ENCODE measurements around the gene ITSN1.
"Not testable (repeated sequence)": the region's sequence is repeated elsewhere in the genome, so short reads cannot be mapped to it uniquely, and the experiment has no call there.

ITSN1 gene

GRCh38 chr21:33642027-33642895 is at the start of gene ITSN1:
TSS of gene ITSN1 (plus strand) at chr21:33642501. CDS start at chr21:33718829, 76,328 bp downstream.
- Histone ChIP-seq H3K27ac (ENCODE audit: low read length) (peak within 1 kb of the TSS; percentile 90), H3K9ac (ENCODE audit: low read length in 2 of 2) (peak within 1 kb of the TSS; percentile 92 to 96), H3K4me3 (ENCODE audit: low read length in 2 of 2) (peak within 1 kb of the TSS; percentile 95 to 98), H3K36me3 (ENCODE audit: control insufficient read depth in 2 of 2, insufficient read depth in 2 of 2, low read length in 2 of 2) (no peaks in the 10 kb centered on the region), H3K27me3 (ENCODE audit: control insufficient read depth in 1 of 2, insufficient read depth in 2 of 2, low read length in 2 of 2) (no peaks in the 10 kb centered on the region), H3K4me1 (ENCODE audit: control insufficient read depth, insufficient read depth, low read length) (peaks cover 20% of the 10 kb centered on the region), H3K9me3 (ENCODE audit: control insufficient read depth in 2 of 2, low read length in 2 of 2) (no peaks in the 10 kb centered on the region)

- Histone ChIP-seq H3K9ac (ENCODE audit: low read length in 2 of 2) (no peak overlapping the region), H3K36me3 (ENCODE audit: control insufficient read depth in 2 of 2, insufficient read depth in 2 of 2, low read length in 2 of 2) (peaks cover 29 to 36% of the 10 kb centered on the region in 2 donors), H3K4me3 (ENCODE audit: low read length in 2 of 2) (no peak overlapping the region), H3K9me3 (ENCODE audit: control insufficient read depth in 2 of 2, low read length in 2 of 2) (no peaks in the 10 kb centered on the region), H3K27ac (ENCODE audit: low read length) (no peak overlapping the region), H3K4me1 (ENCODE audit: control insufficient read depth, insufficient read depth, low read length) (no peaks in the 10 kb centered on the region), H3K27me3 (ENCODE audit: control insufficient read depth in 1 of 2, insufficient read depth in 2 of 2, low read length in 2 of 2) (no peaks in the 10 kb centered on the region)
These were observed 44.2 kb upstream of the ITSN1 start for GRCh38 chr21:33598051-33598450.

DNA sequence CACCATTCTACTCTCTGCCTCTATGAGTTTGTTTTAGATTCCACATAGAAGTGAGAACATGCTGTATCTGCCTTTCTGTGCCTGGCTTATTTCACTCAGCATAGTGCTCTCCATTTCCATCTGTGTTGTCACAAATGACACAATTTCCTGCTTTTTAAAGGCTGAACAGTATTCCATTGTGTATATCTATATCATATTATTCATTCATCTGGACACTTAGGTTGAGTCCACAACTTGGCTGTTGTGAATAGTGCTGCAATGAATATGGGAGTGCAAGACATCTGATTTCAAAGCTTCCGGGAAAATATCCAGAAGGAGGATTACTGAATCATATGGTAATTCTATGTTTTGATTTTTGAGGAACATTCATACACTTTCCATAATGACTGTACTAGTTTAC is 33.7 kb upstream of the ITSN1 start:
- no peak overlapping the region for H3K4me3 ChIP-seq (ENCODE audit: low read length in 2 of 2)
- H3K27ac ChIP-seq (ENCODE audit: low read length) = no peak overlapping the region
- H3K9me3 ChIP-seq (ENCODE audit: control insufficient read depth in 2 of 2, low read length in 2 of 2) = no peaks in the 10 kb centered on the region
- H3K36me3 ChIP-seq (ENCODE audit: control insufficient read depth in 2 of 2, insufficient read depth in 2 of 2, low read length in 2 of 2) = peaks cover 11 to 15% of the 10 kb centered on the region in 2 donors
- no peaks in the 10 kb centered on the region for H3K4me1 ChIP-seq (ENCODE audit: control insufficient read depth, insufficient read depth, low read length)
- no peaks in the 10 kb centered on the region for H3K27me3 ChIP-seq (ENCODE audit: control insufficient read depth in 1 of 2, insufficient read depth in 2 of 2, low read length in 2 of 2)
- H3K9ac ChIP-seq (ENCODE audit: low read length in 2 of 2) = no peak overlapping the region

GRCh38 chr21:33611006-33611744 is 31.1 kb upstream of the ITSN1 start:
- H3K9me3 ChIP-seq (ENCODE audit: control insufficient read depth in 2 of 2, low read length in 2 of 2) = no peaks in the 10 kb centered on the region
- no peaks in the 10 kb centered on the region for H3K27me3 ChIP-seq (ENCODE audit: control insufficient read depth in 1 of 2, insufficient read depth in 2 of 2, low read length in 2 of 2)
- H3K4me3 ChIP-seq (ENCODE audit: low read length in 2 of 2) = no peak overlapping the region
- H3K36me3 ChIP-seq (ENCODE audit: control insufficient read depth in 2 of 2, insufficient read depth in 2 of 2, low read length in 2 of 2) = peaks cover 12 to 14% of the 10 kb centered on the region in 2 donors
- no peaks in the 10 kb centered on the region for H3K4me1 ChIP-seq (ENCODE audit: control insufficient read depth, insufficient read depth, low read length)
- H3K9ac ChIP-seq (ENCODE audit: low read length in 2 of 2) = no peak overlapping the region
- no peak overlapping the region for H3K27ac ChIP-seq (ENCODE audit: low read length)

DNA sequence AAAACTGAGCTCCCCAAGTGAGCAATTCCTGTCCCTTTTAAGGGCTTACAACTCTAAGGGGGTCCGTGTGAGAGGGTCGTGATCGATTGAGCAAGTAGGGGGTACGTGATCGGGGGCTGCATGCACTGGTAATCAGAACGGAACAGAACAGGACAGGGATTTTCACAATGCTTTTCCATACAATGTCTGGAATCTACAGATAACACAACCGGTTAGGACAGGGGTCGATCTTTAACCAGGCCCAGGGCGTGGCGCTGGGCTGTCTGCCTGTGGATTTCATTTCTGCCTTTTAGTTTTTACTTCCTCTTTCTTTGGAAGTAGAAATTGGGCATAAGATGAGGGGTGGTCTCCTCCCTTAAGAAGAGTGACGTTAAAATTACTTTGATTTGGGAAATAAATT is 24.7 kb upstream of the ITSN1 start:
- H3K9ac ChIP-seq (ENCODE audit: low read length in 2 of 2) = not testable (repeated sequence)

DNA sequence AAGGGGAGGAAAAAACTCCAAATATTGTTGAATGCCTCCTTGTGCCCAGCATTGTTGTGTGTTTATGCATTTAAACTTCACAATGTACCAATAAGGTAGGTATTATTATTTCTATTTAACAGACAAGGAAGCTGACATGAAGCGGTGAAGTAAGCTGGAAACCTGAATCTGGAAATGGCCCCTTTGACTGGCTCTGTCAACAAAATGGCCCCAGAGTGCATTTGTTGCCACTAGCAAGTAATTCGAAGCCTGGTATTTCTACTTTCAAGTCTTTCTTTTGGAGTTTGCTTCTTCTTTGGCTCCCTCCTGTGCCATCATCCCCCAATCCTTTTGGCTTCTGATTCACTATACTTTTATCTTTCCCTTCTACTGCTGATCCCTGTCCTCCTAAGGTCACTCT is 23.9 kb upstream of the ITSN1 start:
- peaks cover 8 to 12% of the 10 kb centered on the region in 2 donors for H3K36me3 ChIP-seq (ENCODE audit: control insufficient read depth in 2 of 2, insufficient read depth in 2 of 2, low read length in 2 of 2)
- H3K9ac ChIP-seq (ENCODE audit: low read length in 2 of 2) = no peak overlapping the region
- H3K27me3 ChIP-seq (ENCODE audit: control insufficient read depth in 1 of 2, insufficient read depth in 2 of 2, low read length in 2 of 2) = no peaks in the 10 kb centered on the region
- no peaks in the 10 kb centered on the region for H3K4me1 ChIP-seq (ENCODE audit: control insufficient read depth, insufficient read depth, low read length)
- no peaks in the 10 kb centered on the region for H3K9me3 ChIP-seq (ENCODE audit: control insufficient read depth in 2 of 2, low read length in 2 of 2)
- no peak overlapping the region for H3K27ac ChIP-seq (ENCODE audit: low read length)
- H3K4me3 ChIP-seq (ENCODE audit: low read length in 2 of 2) = no peak overlapping the region

More for the DNA sequence above, 24.7 kb upstream of the ITSN1 start:
- not testable (repeated sequence) for H3K4me3 ChIP-seq (ENCODE audit: low read length in 2 of 2); H3K9me3 ChIP-seq (ENCODE audit: control insufficient read depth in 2 of 2, low read length in 2 of 2); H3K27me3 ChIP-seq (ENCODE audit: control insufficient read depth in 1 of 2, insufficient read depth in 2 of 2, low read length in 2 of 2); H3K4me1 ChIP-seq (ENCODE audit: control insufficient read depth, insufficient read depth, low read length); H3K27ac ChIP-seq (ENCODE audit: low read length)
- peaks cover 9 to 12% of the 10 kb centered on the region in 2 donors for H3K36me3 ChIP-seq (ENCODE audit: control insufficient read depth in 2 of 2, insufficient read depth in 2 of 2, low read length in 2 of 2)

GRCh38 chr21:33619726-33620125 is 22.6 kb upstream of the ITSN1 start:
- peaks cover 7 to 13% of the 10 kb centered on the region in 2 donors for H3K36me3 ChIP-seq (ENCODE audit: control insufficient read depth in 2 of 2, insufficient read depth in 2 of 2, low read length in 2 of 2)
- no peak overlapping the region for H3K4me3 ChIP-seq (ENCODE audit: low read length in 2 of 2)
- no peak overlapping the region for H3K27ac ChIP-seq (ENCODE audit: low read length)
- H3K9me3 ChIP-seq (ENCODE audit: control insufficient read depth in 2 of 2, low read length in 2 of 2) = no peaks in the 10 kb centered on the region
- no peaks in the 10 kb centered on the region for H3K4me1 ChIP-seq (ENCODE audit: control insufficient read depth, insufficient read depth, low read length)
- no peak overlapping the region for H3K9ac ChIP-seq (ENCODE audit: low read length in 2 of 2)
- H3K27me3 ChIP-seq (ENCODE audit: control insufficient read depth in 1 of 2, insufficient read depth in 2 of 2, low read length in 2 of 2) = no peaks in the 10 kb centered on the region

GRCh38 chr21:33622253-33622652 is 20.0 kb upstream of the ITSN1 start:
- no peaks in the 10 kb centered on the region for H3K4me1 ChIP-seq (ENCODE audit: control insufficient read depth, insufficient read depth, low read length)

DNA sequence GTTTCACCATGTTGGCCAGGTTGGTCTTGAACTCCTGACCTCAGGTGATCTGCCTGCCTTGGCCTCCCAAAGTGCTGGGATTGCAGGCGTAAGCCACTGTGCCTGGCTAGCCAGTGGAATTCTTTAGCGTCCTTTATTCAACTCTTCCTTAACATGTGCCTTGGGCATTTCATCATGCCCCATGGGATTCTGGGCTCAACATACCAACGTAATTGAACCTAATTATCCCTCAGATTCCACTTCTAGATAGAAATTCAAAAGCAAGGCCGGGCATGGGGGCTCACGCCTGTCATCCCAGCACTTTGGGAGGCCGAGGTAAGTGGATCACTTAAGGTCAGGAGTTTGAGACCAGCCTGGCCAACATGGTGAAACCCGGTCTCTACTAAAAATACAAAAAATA is 16.1 kb upstream of the ITSN1 start:
- peaks cover 11 to 12% of the 10 kb centered on the region in 2 donors for H3K36me3 ChIP-seq (ENCODE audit: control insufficient read depth in 2 of 2, insufficient read depth in 2 of 2, low read length in 2 of 2)
- H3K27ac ChIP-seq (ENCODE audit: low read length); H3K9ac ChIP-seq (ENCODE audit: low read length in 2 of 2); H3K4me3 ChIP-seq (ENCODE audit: low read length in 2 of 2); H3K27me3 ChIP-seq (ENCODE audit: control insufficient read depth in 1 of 2, insufficient read depth in 2 of 2, low read length in 2 of 2); H3K9me3 ChIP-seq (ENCODE audit: control insufficient read depth in 2 of 2, low read length in 2 of 2); H3K4me1 ChIP-seq (ENCODE audit: control insufficient read depth, insufficient read depth, low read length): not testable (repeated sequence)

More at GRCh38 chr21:33622253-33622652, 20.0 kb upstream of the ITSN1 start:
- Histone ChIP-seq H3K4me3 (ENCODE audit: low read length in 2 of 2) (no peak overlapping the region), H3K9me3 (ENCODE audit: control insufficient read depth in 2 of 2, low read length in 2 of 2) (no peaks in the 10 kb centered on the region), H3K36me3 (ENCODE audit: control insufficient read depth in 2 of 2, insufficient read depth in 2 of 2, low read length in 2 of 2) (peaks cover 7 to 13% of the 10 kb centered on the region in 2 donors), H3K9ac (ENCODE audit: low read length in 2 of 2) (no peak overlapping the region), H3K27me3 (ENCODE audit: control insufficient read depth in 1 of 2, insufficient read depth in 2 of 2, low read length in 2 of 2) (no peaks in the 10 kb centered on the region), H3K27ac (ENCODE audit: low read length) (no peak overlapping the region)

- no peak overlapping the region for H3K27ac ChIP-seq (ENCODE audit: low read length)
- H3K9me3 ChIP-seq (ENCODE audit: control insufficient read depth in 2 of 2, low read length in 2 of 2) = no peaks in the 10 kb centered on the region
- peaks cover 3 to 4% of the 10 kb centered on the region in 2 donors for H3K36me3 ChIP-seq (ENCODE audit: control insufficient read depth in 2 of 2, insufficient read depth in 2 of 2, low read length in 2 of 2)
- no peak overlapping the region for H3K4me3 ChIP-seq (ENCODE audit: low read length in 2 of 2)
- H3K4me1 ChIP-seq (ENCODE audit: control insufficient read depth, insufficient read depth, low read length) = no peaks in the 10 kb centered on the region
- no peak overlapping the region for H3K9ac ChIP-seq (ENCODE audit: low read length in 2 of 2)
- H3K27me3 ChIP-seq (ENCODE audit: control insufficient read depth in 1 of 2, insufficient read depth in 2 of 2, low read length in 2 of 2) = no peaks in the 10 kb centered on the region
These were observed 8.0 kb upstream of the ITSN1 start for GRCh38 chr21:33634254-33634653.
